Common myeloid progenitor, CD34-positive (primary cell): ENCODE measurements around the gene RMND5B.
A peak's percentile ranks its signal among the peaks of the same experiment; 100 is the strongest.

Experiments
- CTCF ChIA-PET: fragments of 350-600 bp; sonication (Branson Sonifier 250); formaldehyde crosslinking; loops from one replicate; lab custom pipeline; 2021; ENCODE audit warnings: antibody characterized with exemption; lab: Charles Lee
- POLR2A ChIA-PET: fragments of 350-600 bp; sonication (Branson Sonifier 250); formaldehyde crosslinking; loops from one replicate; lab custom pipeline; 2021; ENCODE audit warnings: antibody characterized with exemption; lab: Charles Lee
- DNase-seq, 3 donors: peaks; one replicate each; pipeline versions ENCODE4 v3.0.0 to v3.0.0-alpha.2; 2013
- H3K27ac ChIP-seq, 2 experiments: 1 replicate in 1 of 2; 2 replicates in 1 of 2; pipeline ENCODE4 v1.7.0; 2013; ENCODE audit warnings: inconsistent platforms in 2 of 2, low read length in 2 of 2, mild to moderate bottlenecking in 2 of 2, low read depth in 1 of 2, moderate library complexity in 1 of 2; ENCODE audit not compliant: severe bottlenecking in 2 of 2, insufficient read depth in 1 of 2, poor library complexity in 1 of 2
- H3K27me3 ChIP-seq, 5 experiments: replicated peaks in 2 of 5; 1 replicate in 3 of 5; 2 replicates in 2 of 5; pipeline versions ENCODE4 v1.6.1 to v1.7.0; 2013; ENCODE audit warnings: low read length in 4 of 5, mild to moderate bottlenecking in 2 of 5, moderate library complexity in 2 of 5, inconsistent platforms in 1 of 5; ENCODE audit not compliant: insufficient read depth in 5 of 5, control insufficient read depth in 4 of 5
- H3K36me3 ChIP-seq, 4 experiments: 1 replicate in 2 of 4; 2 replicates in 2 of 4; pipeline versions ENCODE4 v1.6.1 to v1.7.0; 2013; ENCODE audit warnings: low read length in 3 of 4, control low read depth in 1 of 4, mild to moderate bottlenecking in 1 of 4; ENCODE audit not compliant: control insufficient read depth in 4 of 4, insufficient read depth in 4 of 4
- H3K4me1 ChIP-seq, 4 experiments: 1 replicate in 3 of 4; 2 replicates in 1 of 4; pipeline versions ENCODE4 v1.6.1 to v1.7.1; 2013; ENCODE audit warnings: low read length in 3 of 4, mild to moderate bottlenecking in 3 of 4, control low read depth in 1 of 4, inconsistent platforms in 1 of 4, moderate library complexity in 1 of 4; ENCODE audit not compliant: control insufficient read depth in 4 of 4, insufficient read depth in 4 of 4; ENCODE audit errors: control extremely low read depth in 1 of 4
- H3K4me3 ChIP-seq, 7 experiments: 1 replicate in 4 of 7; 2 replicates in 3 of 7; pipeline versions ENCODE4 v1.5.1 to v1.7.0; 2013; ENCODE audit warnings: mild to moderate bottlenecking in 7 of 7, low read length in 6 of 7, moderate library complexity in 6 of 7, inconsistent platforms in 2 of 7, low read depth in 2 of 7, control low read depth in 1 of 7; ENCODE audit not compliant: insufficient read depth in 4 of 7, control insufficient read depth in 1 of 7; ENCODE audit errors: extremely low read depth in 1 of 7
- H3K9me3 ChIP-seq, 5 experiments: 1 replicate in 4 of 5; 2 replicates in 1 of 5; pipeline versions ENCODE4 v1.6.1 to v1.7.1; 2013; ENCODE audit warnings: low read length in 4 of 5, mild to moderate bottlenecking in 2 of 5, inconsistent platforms in 1 of 5, low read depth in 1 of 5, moderate library complexity in 1 of 5; ENCODE audit not compliant: control insufficient read depth in 4 of 5, insufficient read depth in 2 of 5; ENCODE audit errors: control extremely low read depth in 1 of 5
- WGBS: methylation state at CpG from one replicate; pipeline ENCODE4 v1.1.5; 2013; ENCODE audit not compliant: insufficient coverage; 5-methylcytosine and 5-hydroxymethylcytosine counted together

The RMND5B gene

DNA sequence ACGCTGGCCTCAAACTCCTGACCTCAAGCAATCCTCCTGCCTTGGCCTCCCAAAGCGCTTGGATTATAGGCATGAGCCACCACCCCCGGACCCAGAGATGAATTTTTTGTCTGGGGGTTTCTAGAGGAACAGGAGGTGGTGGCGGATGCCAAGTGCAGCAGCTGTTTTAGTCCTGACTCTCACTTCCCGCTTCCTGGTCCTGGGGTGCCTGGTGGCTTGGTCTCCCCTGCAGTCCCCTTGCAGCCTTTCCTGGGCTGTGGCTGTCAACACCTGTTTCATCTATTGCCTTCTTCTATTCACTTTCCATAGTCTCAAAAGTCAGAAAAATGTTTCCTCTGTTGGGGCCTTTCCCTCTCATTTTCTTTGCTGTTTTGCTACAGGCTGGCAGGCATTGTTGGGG, 29.4 kb downstream of the RMND5B start:
- WGBS = 91% methylated on average over 5 of the region's 5 CpGs
- H3K4me3 ChIP-seq = no peak overlapping the region
- ChIA-PET POLR2A (no interaction called here), CTCF (interaction anchor here (1.5 to 24.2 kb wide), 2 partner anchors 17 to 83 kb away, joined by 4 to 458 read pairs; no protein-coding TSS in a partner anchor)
- no peak for DNase-seq
- peaks cover 0 to 4% (median 0%) of the 10 kb centered on the region in 5 experiments for H3K27me3 ChIP-seq
- H3K4me1 ChIP-seq = peaks cover 0 to 10% (median 6%) of the 10 kb centered on the region in 4 experiments
- no peak overlapping the region for H3K27ac ChIP-seq
- H3K36me3 ChIP-seq = no peaks in the 10 kb centered on the region
- no peaks in the 10 kb centered on the region for H3K9me3 ChIP-seq

DNA sequence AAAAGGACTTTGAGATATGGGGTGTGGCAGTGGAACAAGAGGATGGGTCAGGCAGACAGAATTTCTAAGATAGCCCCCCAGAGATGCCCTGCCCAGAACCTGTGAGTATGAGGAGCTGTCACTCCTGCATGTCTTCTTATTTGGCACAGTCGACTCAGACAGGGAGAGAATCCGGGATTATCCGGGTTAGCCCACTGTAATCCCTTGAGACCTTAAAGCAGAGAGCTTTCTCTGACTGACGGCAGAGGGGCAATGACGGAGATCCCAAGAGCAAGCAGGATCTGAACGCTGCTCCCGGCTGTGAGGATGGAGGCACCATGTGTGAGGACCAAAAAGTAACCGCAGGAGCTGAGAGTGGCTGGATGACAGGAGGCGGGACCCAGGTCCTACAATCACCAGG, 31.7 kb downstream of the RMND5B start:
- no peaks in the 10 kb centered on the region for H3K9me3 ChIP-seq
- H3K27ac ChIP-seq = no peak overlapping the region
- no peaks in the 10 kb centered on the region for H3K36me3 ChIP-seq
- H3K4me3 ChIP-seq = no peak overlapping the region
- POLR2A ChIA-PET = no interaction called here
- CTCF ChIA-PET = interaction anchor here (1.0 to 24.2 kb wide), 6 partner anchors 9 to 86 kb away, joined by 3 to 458 read pairs (median 8); partner anchors contain the start of genes NHP2 and RMND5B
- whole genome bisulfite sequencing = 97% methylated on average over 9 of the region's 9 CpGs
- peaks cover 0 to 8% (median 0%) of the 10 kb centered on the region in 5 experiments for H3K27me3 ChIP-seq
- peaks cover 0 to 10% (median 6%) of the 10 kb centered on the region in 4 experiments for H3K4me1 ChIP-seq
- DNase-seq = no peak

DNA sequence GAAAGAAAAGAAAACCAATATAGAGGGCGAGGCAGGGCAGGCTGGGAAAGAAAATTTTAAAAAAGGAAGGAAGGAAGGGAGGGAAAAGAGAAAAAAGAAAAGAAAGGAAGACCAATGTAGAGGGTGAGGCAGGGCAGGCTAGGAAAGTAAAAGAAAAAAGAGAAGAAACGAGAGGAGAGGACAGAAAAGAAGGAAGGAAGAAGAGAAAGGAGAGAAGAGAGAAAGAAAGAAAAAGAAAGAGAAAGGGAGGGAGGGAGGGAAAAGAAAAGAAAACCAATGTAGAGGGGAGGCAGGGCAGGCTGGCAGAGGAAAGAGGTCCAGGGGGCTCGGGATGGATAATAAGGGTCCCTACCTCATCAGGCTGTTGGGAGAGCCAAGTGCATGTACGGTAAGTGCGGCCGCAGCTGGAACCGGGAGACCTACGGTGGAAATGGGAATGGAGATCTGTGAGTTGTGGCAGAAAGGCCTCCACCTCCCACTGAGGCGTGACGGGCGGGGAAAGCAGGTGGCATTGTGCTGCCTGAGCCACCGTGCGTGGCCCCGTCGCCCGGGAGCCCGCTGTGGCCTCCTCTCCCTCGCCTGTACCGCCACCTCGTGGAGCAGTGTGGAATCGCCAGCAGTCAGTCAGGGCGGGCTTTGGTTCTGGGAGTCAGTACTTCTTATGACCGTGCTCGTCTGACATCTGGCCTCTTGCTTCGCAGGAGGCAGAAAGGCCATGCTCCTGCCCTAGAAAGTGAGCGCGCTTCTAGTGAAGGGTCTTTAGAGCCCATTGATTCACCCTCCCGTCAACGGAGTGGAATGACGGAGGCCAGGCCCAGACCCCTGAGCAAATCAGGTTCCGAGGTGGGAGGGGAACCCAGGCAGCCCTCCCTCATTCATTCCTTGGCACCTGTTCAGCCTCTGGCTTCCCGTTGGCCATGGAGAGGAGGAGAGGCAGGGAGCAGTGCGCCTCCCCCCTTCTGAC, 33.2 kb downstream of the RMND5B start:
- Histone ChIP-seq H3K36me3 (no peaks in the 10 kb centered on the region), H3K9me3 (no peaks in the 10 kb centered on the region), H3K4me1 (peaks cover 0 to 10% (median 6%) of the 10 kb centered on the region in 4 experiments), H3K4me3 (peak overlapping the region in 5 of 7 experiments; percentile 19 to 63 (median 57)), H3K27ac (no peak overlapping the region), H3K27me3 (peaks cover 0 to 8% (median 0%) of the 10 kb centered on the region in 5 experiments)
- WGBS = 10% methylated on average over 31 of the region's 33 CpGs
- POLR2A ChIA-PET = no interaction called here
- DNase-seq = peak; percentile 84 to 91 (median 89)
- CTCF ChIA-PET = interaction anchor here (0.9 to 24.2 kb wide), 5 partner anchors 9 to 87 kb away, joined by 4 to 458 read pairs (median 12); no protein-coding TSS in a partner anchor

DNA sequence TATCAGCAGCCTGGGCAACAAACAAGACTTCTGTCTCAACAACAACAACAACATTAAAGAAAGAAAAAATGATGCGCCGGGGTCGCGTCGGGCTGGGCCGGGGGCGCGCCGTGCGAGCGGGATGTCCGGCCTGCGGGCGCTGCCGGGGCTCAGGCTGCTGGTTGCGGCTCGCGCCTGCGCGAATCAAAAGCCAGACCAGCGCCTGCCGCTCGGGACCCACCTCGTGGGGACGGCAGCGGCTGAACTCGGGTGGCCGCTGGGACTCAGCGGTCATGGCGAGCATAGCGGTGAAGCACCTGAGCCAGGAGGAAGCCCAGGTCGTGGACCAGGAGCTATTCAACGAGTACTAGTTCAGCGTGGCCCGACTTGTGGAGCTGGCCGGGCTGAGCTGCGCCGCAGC, 34.8 kb downstream of the RMND5B start:
- no peak overlapping the region for H3K27ac ChIP-seq
- H3K4me3 ChIP-seq = no peak overlapping the region
- CTCF ChIA-PET = interaction anchor here (1.1 to 1.9 kb wide), 6 partner anchors 10 to 90 kb away, joined by 3 to 12 read pairs (median 4); no protein-coding TSS in a partner anchor
- DNase-seq = no peak
- POLR2A ChIA-PET = no interaction called here
- H3K9me3 ChIP-seq = no peaks in the 10 kb centered on the region
- peaks cover 0 to 10% (median 6%) of the 10 kb centered on the region in 4 experiments for H3K4me1 ChIP-seq
- peaks cover 0 to 8% (median 0%) of the 10 kb centered on the region in 5 experiments for H3K27me3 ChIP-seq
- no peaks in the 10 kb centered on the region for H3K36me3 ChIP-seq
- 84% methylated on average over 23 of the region's 38 CpGs for WGBS

DNA sequence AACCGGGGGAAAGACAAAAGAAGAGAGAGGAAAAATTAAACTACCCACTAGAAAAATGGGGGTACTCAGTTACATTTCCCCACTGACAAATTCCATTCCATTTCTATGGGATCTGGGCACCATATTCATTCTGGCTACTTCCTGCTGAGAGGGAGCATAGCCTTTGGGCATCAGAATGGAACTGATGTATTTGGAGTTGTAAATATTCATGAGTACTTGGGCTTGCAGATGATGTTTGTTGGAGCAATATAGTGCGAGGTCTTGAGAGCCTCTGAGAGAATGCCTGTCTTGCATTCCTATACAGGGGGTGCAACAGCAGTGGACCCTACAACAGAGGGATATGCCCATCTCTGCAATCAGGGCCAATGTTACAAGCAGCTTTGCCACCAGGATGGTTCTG, 39.6 kb downstream of the RMND5B start:
- Histone ChIP-seq H3K9me3 (no peaks in the 10 kb centered on the region), H3K27ac (no peak overlapping the region), H3K4me3 (no peak overlapping the region), H3K27me3 (peaks cover 0 to 4% (median 0%) of the 10 kb centered on the region in 5 experiments), H3K4me1 (no peaks in the 10 kb centered on the region), H3K36me3 (no peaks in the 10 kb centered on the region)
- WGBS = 91% methylated on average over 1 of the region's 2 CpGs
- POLR2A ChIA-PET = no interaction called here
- CTCF ChIA-PET = interaction anchor here (0.9 to 1.0 kb wide), 2 partner anchors 91 to 94 kb away, joined by 3 read pairs; no protein-coding TSS in a partner anchor
- no peak for DNase-seq

DNA sequence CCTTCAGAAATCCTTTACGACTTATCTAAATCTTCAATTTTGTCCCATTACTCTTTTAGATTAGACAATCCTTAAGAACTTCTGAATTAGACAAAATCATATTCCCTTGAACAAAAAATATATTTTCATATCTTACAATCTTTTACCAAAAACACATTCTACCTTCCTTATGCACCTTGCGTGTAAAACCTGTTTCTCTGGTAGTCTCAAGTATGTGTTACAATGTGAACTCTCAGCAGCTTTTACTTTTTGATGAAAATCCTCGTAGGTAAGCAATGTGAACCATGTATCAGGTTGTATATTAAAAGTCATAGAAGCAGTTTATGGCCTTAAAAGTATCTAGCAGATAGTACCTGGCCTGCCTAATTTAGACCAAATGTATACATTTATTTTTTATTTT, 43.6 kb downstream of the RMND5B start:
- ChIA-PET POLR2A (no interaction called here), CTCF (interaction anchor here (0.5 to 1.6 kb wide), 3 partner anchors 10 to 100 kb away, joined by 3 to 5 read pairs (median 3); no protein-coding TSS in a partner anchor)
- Histone ChIP-seq H3K36me3 (no peaks in the 10 kb centered on the region), H3K4me1 (peaks cover 0 to 15% (median 8%) of the 10 kb centered on the region in 4 experiments), H3K4me3 (no peak overlapping the region), H3K27ac (no peak overlapping the region), H3K9me3 (no peaks in the 10 kb centered on the region), H3K27me3 (no peaks in the 10 kb centered on the region)
- DNase-seq = no peak
- 100% methylated on average over 2 of the region's 3 CpGs for WGBS
